GM12878 (cell line): ENCODE results near the gene FLT1. TPM values are rescaled to one million over a fixed set of nuclear protein-coding genes. Genes with fewer than 3 reads are reported as not detected.

Experiments
- ATF2 ChIP-seq: IDR thresholded peaks from 2 replicates; pipeline ENCODE4 v1.6.1; 2012; ENCODE audit warnings: low read length, inconsistent platforms
- ATF3 ChIP-seq: IDR thresholded peaks from 2 replicates; pipeline ENCODE4 v1.6.1; 2011; ENCODE audit warnings: low read depth, mild to moderate bottlenecking, low read length, moderate library complexity, borderline replicate concordance; ENCODE audit errors: extremely low read depth
- CEBPB ChIP-seq, 2 experiments: fragments of 150-350 bp in 1 of 2; IDR thresholded peaks; 2 replicates each; pipeline ENCODE4 v1.6.1; 2012 to 2014; ENCODE audit warnings: low read depth in 2 of 2, low read length in 2 of 2, borderline replicate concordance in 1 of 2, inconsistent platforms in 1 of 2
- CREM ChIP-seq: IDR thresholded peaks from 2 replicates; pipeline ENCODE4 v1.6.1; 2014; ENCODE audit warnings: antibody characterized with exemption, low read depth
- CUX1 ChIP-seq: IDR thresholded peaks from 2 replicates; pipeline ENCODE4 v1.6.1; 2012; ENCODE audit warnings: improper control_type of control experiment, low read depth, low read length; ENCODE audit not compliant: insufficient replicate concordance
- ELK1 ChIP-seq: IDR thresholded peaks from 2 replicates; pipeline ENCODE4 v1.6.1; 2012; ENCODE audit warnings: low read depth, low read length, improper control_type of control experiment
- HCFC1 ChIP-seq: fragments of 150-350 bp; IDR thresholded peaks from 2 replicates; pipeline ENCODE4 v1.6.1; 2014; ENCODE audit warnings: low read length
- IKZF2 ChIP-seq, 2 experiments: fragments of 450-650 bp; IDR thresholded peaks; 2 replicates each; pipeline ENCODE4 v1.6.1; 2017; ENCODE audit warnings: mild to moderate bottlenecking in 2 of 2, moderate library complexity in 2 of 2
- IRF4 ChIP-seq: IDR thresholded peaks from 2 replicates; pipeline ENCODE4 v1.6.1; 2011; ENCODE audit warnings: low read depth, low read length
- JUND ChIP-seq: IDR thresholded peaks from 2 replicates; pipeline ENCODE4 v1.6.1; 2012; ENCODE audit warnings: low read depth, mild to moderate bottlenecking, low read length, improper control_type of control experiment, moderate library complexity
- KAT2A ChIP-seq: conservative IDR thresholded peaks from 2 replicates; pipeline ENCODE4 v1.6.1; 2011; ENCODE audit warnings: low read depth, low read length; ENCODE audit not compliant: control insufficient read depth
- KDM1A ChIP-seq: fragments of 200-600 bp; sonication (generic); IDR thresholded peaks from 2 replicates; pipeline ENCODE4 v1.6.1; 2016; ENCODE audit warnings: borderline replicate concordance
- MTA3 ChIP-seq: IDR thresholded peaks from 2 replicates; pipeline ENCODE4 v1.6.1; 2012; ENCODE audit warnings: low read length, inconsistent platforms, borderline replicate concordance
- MYC ChIP-seq: IDR thresholded peaks from 2 replicates; pipeline ENCODE4 v1.6.1; 2011; ENCODE audit warnings: mild to moderate bottlenecking, low read length, moderate library complexity, inconsistent platforms; ENCODE audit not compliant: insufficient read depth, insufficient replicate concordance, insufficient read length, severe bottlenecking
- NFIC ChIP-seq: IDR thresholded peaks from 2 replicates; pipeline ENCODE4 v1.6.1; 2012; ENCODE audit warnings: low read depth, mild to moderate bottlenecking, inconsistent platforms, low read length, moderate library complexity
- POU2F2 ChIP-seq: IDR thresholded peaks from 3 replicates; pipeline ENCODE4 v1.6.1; 2011; ENCODE audit warnings: low read depth, mild to moderate bottlenecking, low read length, borderline replicate concordance
- RELB ChIP-seq: fragments of 450-650 bp; IDR thresholded peaks from 2 replicates; pipeline ENCODE4 v1.6.1; 2017; ENCODE audit warnings: low read depth, mild to moderate bottlenecking, moderate library complexity
- STAT1 ChIP-seq: fragments of 450-650 bp; conservative IDR thresholded peaks from 2 replicates; pipeline ENCODE4 v1.6.1; 2014; ENCODE audit warnings: antibody characterized with exemption, mild to moderate bottlenecking
- TARDBP ChIP-seq: IDR thresholded peaks from 2 replicates; pipeline ENCODE4 v1.6.1; 2016; ENCODE audit warnings: borderline replicate concordance
- TCF12 ChIP-seq: IDR thresholded peaks from 2 replicates; pipeline ENCODE4 v1.6.1; 2011; ENCODE audit warnings: low read depth, mild to moderate bottlenecking, low read length
- TCF7 ChIP-seq: IDR thresholded peaks from 2 replicates; pipeline ENCODE4 v1.6.1; 2014; ENCODE audit warnings: antibody characterized with exemption, borderline replicate concordance
- ZNF384 ChIP-seq: IDR thresholded peaks from 2 replicates; pipeline ENCODE4 v1.6.1; 2012; ENCODE audit warnings: low read depth, mild to moderate bottlenecking, low read length, improper control_type of control experiment, borderline replicate concordance
- polyA plus RNA-seq, 11 experiments: library from polyadenylated mRNA; depleted of rRNA in 4 of 11; unstranded in 6 of 11; stranded (reverse) in 5 of 11; fragments of >200 nt; fragmentation: Nextera tagmentation in 4 of 11; fragmentation: Illumina TruSeq in 1 of 11; extraction: Ambion mirVana in 4 of 11; extraction: Trizol in 1 of 11; gene quantifications; 1 replicate in 1 of 11; 2 replicates in 10 of 11; pipeline versions ENCODE4 v1.2.1 to v1.2.3, GENCODE V29; 2011 to 2016; ENCODE audit warnings: inconsistent platforms in 2 of 11, missing spikeins in 2 of 11, low read depth in 1 of 11
- total RNA-seq, 4 experiments: library from RNA; depleted of rRNA in 3 of 4; stranded (reverse); fragments of >200 nt in 3 of 4; fragmentation: Illumina TruSeq in 1 of 4; extraction: Trizol in 1 of 4; gene quantifications; 2 replicates each; pipeline versions ENCODE4 v1.2.1 to v1.2.3, GENCODE V29; 2013 to 2021

Gene FLT1
- total and polyA plus RNA-seq, 10 of the 15 experiments (the other 5 are each of a cell fraction or from before 2014, with no cell fraction given), result 0.55 to 5.6 (median 0.84) TPM

GRCh38 chr13:28268800-28269223 is 226.1 kb downstream of the FLT1 start (continued):
- TF ChIP-seq CUX1 (no peak), POU2F2 (peak; percentile 98), STAT1 (no peak), ZNF384 (peak; percentile 98), TCF12 (peak; percentile 77; the same call in 1 of the 2 replicates), MTA3 (peak; percentile 100), CREM (peak; percentile 98), CEBPB (IDR thresholded peaks at IDR 0.05; ENCODE audit: borderline replicate concordance in 1 of 2, low read depth in 2 of 2, low read length in 2 of 2) (peak in 1 of 2 experiments; percentile 99; a peak in 2 of 4 replicates), NFIC (peak; percentile 100), ELK1 (no peak), TCF7 (peak; percentile 83), RELB (peak; percentile 94; the same call in 1 of the 2 replicates), ATF2 (peak; percentile 100), IKZF2 (IDR thresholded peaks at IDR 0.05) (peak; percentile 96 to 97), JUND (peak; percentile 84), KDM1A (no peak), IRF4 (peak; percentile 89), ATF3 (no peak), TARDBP (no peak), MYC (no peak), HCFC1 (no peak), KAT2A (no peak)
